ENCODE measurements around the gene ATG7. TPM values are rescaled to one million over a fixed set of nuclear protein-coding genes. Genes with fewer than 3 reads are reported as not detected.

Gene ATG7
- total and polyA plus RNA-seq, 4 donors = 7.4 to 53.8 (median 15.6) TPM

- no peaks in the 10 kb centered on the region for H3K27me3 ChIP-seq (ENCODE audit: control insufficient read depth in 4 of 4, insufficient read depth in 4 of 4, low read length in 3 of 4)
- TF ChIP-seq NR2F2 (IDR thresholded peaks at IDR 0.05) (no peak), FOXA2 (IDR thresholded peaks at IDR 0.05) (no peak), FOXA1 (IDR thresholded peaks at IDR 0.05) (no peak), ATF3 (IDR thresholded peaks at IDR 0.05) (no peak), EGR1 (IDR thresholded peaks at IDR 0.05; ENCODE audit: low read depth in 2 of 2) (no peak)
- H3K4me3 ChIP-seq (ENCODE audit: low read depth in 1 of 3, low read length in 3 of 3) = no peak overlapping the region
- no peaks in the 10 kb centered on the region for H3K4me1 ChIP-seq (ENCODE audit: control insufficient read depth in 4 of 4, insufficient read depth in 4 of 4, low read length in 3 of 4)
- WGBS = 91% methylated on average over 7 of the region's 7 CpGs
- H3K9ac ChIP-seq (ENCODE audit: low read depth in 1 of 2, low read length in 2 of 2) = no peak overlapping the region
- H3K36me3 ChIP-seq (ENCODE audit: control insufficient read depth in 4 of 4, insufficient read depth in 3 of 4, low read depth in 1 of 4, low read length in 3 of 4) = no peaks in the 10 kb centered on the region
- DNase-seq (ENCODE audit: low spot score) = no peak
- no peaks in the 10 kb centered on the region for H3K9me3 ChIP-seq (ENCODE audit: control insufficient read depth in 4 of 4, low read length in 3 of 4)
- no peak overlapping the region for H3K27ac ChIP-seq (ENCODE audit: low read depth in 1 of 2, low read length in 2 of 2)
These were observed 262.6 kb downstream of the ATG7 start for GRCh38 chr3:11534793-11535101.

GRCh38 chr3:11535243-11535960 lies 263.2 kb downstream of the ATG7 start:
- Histone ChIP-seq H3K4me1 (ENCODE audit: control insufficient read depth in 4 of 4, insufficient read depth in 4 of 4, low read length in 3 of 4) (no peaks in the 10 kb centered on the region), H3K9me3 (ENCODE audit: control insufficient read depth in 4 of 4, low read length in 3 of 4) (no peaks in the 10 kb centered on the region), H3K4me3 (ENCODE audit: low read depth in 1 of 3, low read length in 3 of 3) (no peak overlapping the region), H3K9ac (ENCODE audit: low read depth in 1 of 2, low read length in 2 of 2) (no peak overlapping the region), H3K27me3 (ENCODE audit: control insufficient read depth in 4 of 4, insufficient read depth in 4 of 4, low read length in 3 of 4) (no peaks in the 10 kb centered on the region), H3K27ac (ENCODE audit: low read depth in 1 of 2, low read length in 2 of 2) (no peak overlapping the region), H3K36me3 (ENCODE audit: control insufficient read depth in 4 of 4, insufficient read depth in 3 of 4, low read depth in 1 of 4, low read length in 3 of 4) (no peaks in the 10 kb centered on the region)
- WGBS = 98% methylated on average over 13 of the region's 13 CpGs
- DNase-seq (ENCODE audit: low spot score) = no peak
- TF ChIP-seq JUND (IDR thresholded peaks at IDR 0.05) (no peak), EGR1 (IDR thresholded peaks at IDR 0.05; ENCODE audit: low read depth in 2 of 2) (no peak), SP1 (IDR thresholded peaks at IDR 0.05) (no peak)

- DNase-seq (ENCODE audit: low spot score) = no peak
- H3K4me3 ChIP-seq (ENCODE audit: low read depth in 1 of 3, low read length in 3 of 3) = no peak overlapping the region
- 79% methylated on average over 23 of the region's 23 CpGs for WGBS
These were observed 264.1 kb downstream of the ATG7 start for GRCh38 chr3:11536132-11536935.

GRCh38 chr3:11536936-11537612 lies 264.9 kb downstream of the ATG7 start:
- H3K4me3 ChIP-seq (ENCODE audit: low read depth in 1 of 3, low read length in 3 of 3) = no peak overlapping the region
- no peak for DNase-seq (ENCODE audit: low spot score)
- H3K36me3 ChIP-seq (ENCODE audit: control insufficient read depth in 4 of 4, insufficient read depth in 3 of 4, low read depth in 1 of 4, low read length in 3 of 4) = no peaks in the 10 kb centered on the region
- H3K27me3 ChIP-seq (ENCODE audit: control insufficient read depth in 4 of 4, insufficient read depth in 4 of 4, low read length in 3 of 4) = no peaks in the 10 kb centered on the region
- no peaks in the 10 kb centered on the region for H3K9me3 ChIP-seq (ENCODE audit: control insufficient read depth in 4 of 4, low read length in 3 of 4)
- no peaks in the 10 kb centered on the region for H3K4me1 ChIP-seq (ENCODE audit: control insufficient read depth in 4 of 4, insufficient read depth in 4 of 4, low read length in 3 of 4)
- H3K27ac ChIP-seq (ENCODE audit: low read depth in 1 of 2, low read length in 2 of 2) = no peak overlapping the region
- WGBS = 95% methylated on average over 12 of the region's 12 CpGs
- H3K9ac ChIP-seq (ENCODE audit: low read depth in 1 of 2, low read length in 2 of 2) = no peak overlapping the region
- no peak for TF ChIP-seq SP1 (IDR thresholded peaks at IDR 0.05)
- no peak for TF ChIP-seq JUND (IDR thresholded peaks at IDR 0.05)
- TF ChIP-seq TAF1 (conservative IDR thresholded peaks at IDR 0.05) = no peak
- TF ChIP-seq FOXA1 (IDR thresholded peaks at IDR 0.05) = no peak
- no peak for TF ChIP-seq MAX (IDR thresholded peaks at IDR 0.05)
- TF ChIP-seq NR2F2 (IDR thresholded peaks at IDR 0.05) = no peak
- TF ChIP-seq HNF4G (IDR thresholded peaks at IDR 0.05) = no peak
- no peak for TF ChIP-seq RXRA (IDR thresholded peaks at IDR 0.05)
- no peak for TF ChIP-seq RAD21 (IDR thresholded peaks at IDR 0.05)
- TF ChIP-seq YY1 (IDR thresholded peaks at IDR 0.05) = no peak
- TF ChIP-seq CTCF (IDR thresholded peaks at IDR 0.05; ENCODE audit: low read depth, low read length, missing input control) = no peak
- no peak for TF ChIP-seq ATF3 (IDR thresholded peaks at IDR 0.05)
- TF ChIP-seq FOXA2 (IDR thresholded peaks at IDR 0.05) = no peak

More at GRCh38 chr3:11536132-11536935, 264.1 kb downstream of the ATG7 start:
- Histone ChIP-seq H3K36me3 (ENCODE audit: control insufficient read depth in 4 of 4, insufficient read depth in 3 of 4, low read depth in 1 of 4, low read length in 3 of 4) (no peaks in the 10 kb centered on the region), H3K4me1 (ENCODE audit: control insufficient read depth in 4 of 4, insufficient read depth in 4 of 4, low read length in 3 of 4) (no peaks in the 10 kb centered on the region), H3K27me3 (ENCODE audit: control insufficient read depth in 4 of 4, insufficient read depth in 4 of 4, low read length in 3 of 4) (no peaks in the 10 kb centered on the region), H3K9me3 (ENCODE audit: control insufficient read depth in 4 of 4, low read length in 3 of 4) (no peaks in the 10 kb centered on the region), H3K9ac (ENCODE audit: low read depth in 1 of 2, low read length in 2 of 2) (no peak overlapping the region), H3K27ac (ENCODE audit: low read depth in 1 of 2, low read length in 2 of 2) (no peak overlapping the region)
- TF ChIP-seq MAX (IDR thresholded peaks at IDR 0.05) (no peak), RAD21 (IDR thresholded peaks at IDR 0.05) (peak in 1 of 2 donors; percentile 53)
